8988T (cell line): ENCODE data around the gene SNX12.
"Not testable (repeated sequence)": the region's sequence is repeated elsewhere in the genome, so short reads cannot be mapped to it uniquely, and the experiment has no call there.

ENCODE experiments used
- DNase-seq: peaks from one replicate; pipeline ENCODE4 v3.0.0; 2011

SNX12 gene

DNA sequence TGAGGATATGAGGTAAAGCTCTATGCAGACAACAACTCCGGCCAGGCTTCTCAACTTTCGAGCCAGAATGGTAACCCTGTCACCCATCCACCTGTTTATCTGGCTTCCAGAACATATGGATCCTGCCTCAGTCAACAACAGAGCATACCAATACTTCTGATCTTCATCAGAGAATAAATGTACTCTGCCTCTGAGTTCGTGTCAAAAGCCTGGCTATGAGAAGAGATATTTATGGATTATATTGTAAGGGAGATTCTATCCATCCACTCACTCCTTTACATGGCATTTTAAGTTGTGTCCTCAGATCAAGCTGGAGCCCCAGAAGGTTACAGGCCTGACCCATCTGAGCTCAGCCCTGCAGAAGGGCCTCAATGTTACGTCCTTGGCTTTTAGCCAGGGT, 17.8 kb upstream of the SNX12 start:
- DNase-seq, result no peak

DNA sequence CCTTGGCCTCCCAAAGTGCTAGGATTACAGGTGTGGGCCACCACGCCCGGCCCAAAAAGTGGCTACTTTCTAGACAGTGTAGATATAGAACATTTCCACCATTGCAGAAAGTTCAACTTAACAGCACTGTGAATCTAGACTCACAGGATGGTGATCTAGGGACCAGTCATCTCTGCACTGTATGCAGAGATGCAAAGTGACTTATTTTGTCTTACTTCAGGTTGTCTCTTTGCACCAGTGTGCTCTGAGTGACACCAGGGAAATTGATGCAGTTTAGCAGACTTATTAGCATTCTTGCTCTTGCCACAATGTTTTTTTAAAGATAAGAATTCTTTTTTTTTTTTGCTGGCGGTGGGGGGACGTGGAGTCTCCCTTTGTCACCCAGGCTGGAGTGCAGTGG, 14.7 kb upstream of the SNX12 start:
- no peak for DNase-seq

DNA sequence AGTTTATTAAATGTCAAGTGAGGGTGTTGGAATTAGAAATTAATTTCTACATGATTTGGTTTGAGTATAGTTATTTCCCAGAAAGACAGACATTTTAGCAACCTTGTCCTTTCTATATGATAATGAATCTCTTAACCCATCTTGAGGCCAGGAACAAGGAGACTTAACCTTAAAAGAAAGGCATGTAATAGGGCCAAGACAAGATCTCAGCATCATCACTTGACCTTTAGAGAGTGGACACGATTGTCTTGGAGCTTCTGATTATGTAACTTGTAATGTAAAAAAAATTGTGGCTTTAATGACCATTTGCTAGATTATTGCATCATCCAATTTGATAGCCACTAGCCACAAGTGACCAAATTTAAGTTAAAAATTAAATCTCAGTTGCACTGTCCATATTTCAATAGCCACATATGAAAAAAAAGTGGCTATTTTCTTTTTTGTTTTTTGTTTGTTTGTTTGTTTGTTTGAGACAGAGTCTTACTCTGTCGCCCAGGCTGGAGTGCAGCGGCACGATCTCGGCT, 14.1 kb upstream of the SNX12 start:
- no peak for DNase-seq

DNA sequence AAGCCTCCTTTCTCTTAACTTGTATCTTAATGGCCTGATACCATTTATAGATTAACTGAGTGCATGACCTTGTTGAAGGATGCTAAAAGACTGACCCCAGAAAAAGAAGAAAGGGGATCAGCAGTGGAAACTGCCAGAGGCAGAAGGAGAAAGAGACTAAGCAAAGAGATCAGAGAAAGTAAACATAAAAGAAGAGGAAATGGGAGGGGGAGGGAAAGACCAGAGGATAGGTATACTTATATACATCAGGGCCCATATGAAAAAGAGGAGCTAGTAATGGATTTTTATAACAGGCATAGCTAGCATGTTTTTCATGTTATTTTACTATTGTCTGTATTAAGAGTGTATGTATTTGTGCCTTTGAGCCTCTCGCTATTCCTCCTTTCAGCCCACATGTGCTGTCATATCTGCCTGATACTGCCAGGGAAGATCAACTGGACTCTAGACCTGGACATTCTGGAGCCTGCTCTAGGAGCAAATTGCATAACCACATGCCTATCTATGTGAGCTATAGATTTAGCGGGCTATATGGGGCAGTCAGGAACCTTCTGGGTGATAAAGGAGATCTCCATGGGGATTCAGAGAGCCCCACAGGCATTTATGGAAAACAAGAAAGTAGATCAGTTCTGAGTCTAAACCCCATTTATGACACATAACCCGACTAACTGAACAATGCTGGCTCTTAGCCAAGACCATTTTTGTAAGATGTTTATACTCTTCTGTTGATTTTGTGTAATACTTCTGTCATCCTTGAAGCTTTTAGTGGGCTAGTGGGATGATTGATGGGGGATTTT, 13.4 kb upstream of the SNX12 start:
- no peak for DNase-seq

DNA sequence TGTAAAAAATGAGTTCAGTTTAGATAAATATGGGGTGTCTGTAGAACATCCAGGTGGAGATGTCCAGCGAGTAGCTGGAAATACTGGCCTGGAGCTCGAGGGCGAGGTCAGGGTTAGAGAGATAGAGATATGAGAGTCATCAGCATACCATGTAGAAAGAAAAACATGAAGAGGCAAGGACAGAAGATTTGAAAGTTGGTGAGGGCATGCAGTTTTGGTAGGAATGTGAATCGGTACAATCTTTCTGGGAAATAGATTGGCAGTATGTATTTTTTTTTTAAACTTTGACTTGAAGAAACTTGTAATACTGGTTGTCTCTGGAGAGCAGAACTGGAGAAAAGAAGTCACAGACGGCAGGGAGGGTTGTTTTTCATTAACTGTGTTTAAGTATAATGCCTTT, 2.4 kb upstream of the SNX12 start:
- no peak for DNase-seq

DNA sequence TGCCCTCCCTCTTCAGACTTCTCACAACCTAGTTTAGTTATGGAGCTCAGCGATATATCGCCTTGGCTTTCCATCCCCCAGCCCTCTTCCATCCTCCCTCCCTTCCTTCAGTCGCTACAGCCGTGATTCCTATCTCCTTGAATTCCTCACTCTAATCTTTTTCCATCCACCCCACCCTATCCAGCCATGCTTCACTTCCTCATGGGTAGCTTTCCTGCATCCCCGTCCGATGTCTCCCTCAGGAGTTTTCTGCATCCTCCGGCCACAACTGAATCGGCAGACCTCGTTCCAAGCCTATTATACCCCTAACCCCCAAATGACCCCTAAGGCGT, 456 bp downstream of the SNX12 start:
- DNase-seq, result no peak

DNA sequence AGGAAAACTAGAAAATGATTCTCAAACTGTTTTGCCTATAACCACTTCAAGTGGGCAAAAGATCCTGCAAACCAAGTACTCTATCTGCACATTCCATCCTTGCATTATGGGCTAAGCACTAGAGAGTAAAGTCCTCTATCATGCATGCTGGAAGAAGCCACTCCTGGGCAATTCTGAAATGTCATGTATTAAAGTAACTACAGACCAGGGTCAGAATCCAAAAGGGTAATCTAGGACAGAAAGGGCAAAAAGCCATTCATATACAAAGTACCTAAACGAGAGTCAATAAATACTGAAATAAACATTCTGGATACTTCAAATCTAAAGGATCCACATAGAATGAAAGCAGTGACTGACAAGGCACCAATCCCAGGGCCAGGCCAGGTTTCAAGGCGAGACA, 1.0 kb downstream of the SNX12 start:
- no peak for DNase-seq

DNA sequence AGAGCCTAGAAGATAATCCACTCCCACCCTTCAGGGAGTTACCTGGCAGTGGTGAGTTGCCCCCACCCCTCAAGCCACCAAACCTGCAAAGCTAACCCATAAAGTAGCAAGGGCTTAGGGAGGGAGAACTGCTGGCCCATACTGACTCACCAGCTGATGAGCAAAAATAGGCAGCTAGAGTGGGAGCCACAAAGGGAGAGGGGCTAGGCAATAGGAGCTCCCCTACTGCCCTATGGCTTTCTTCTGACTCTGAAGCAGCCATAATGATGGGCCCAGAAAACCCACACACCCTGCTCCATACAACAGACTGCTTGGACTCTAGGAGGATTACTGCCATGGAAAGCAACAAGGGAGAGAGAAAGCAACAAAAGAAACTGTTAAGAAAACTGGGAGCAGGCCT, 8.0 kb downstream of the SNX12 start:
- DNase-seq, result no peak

DNA sequence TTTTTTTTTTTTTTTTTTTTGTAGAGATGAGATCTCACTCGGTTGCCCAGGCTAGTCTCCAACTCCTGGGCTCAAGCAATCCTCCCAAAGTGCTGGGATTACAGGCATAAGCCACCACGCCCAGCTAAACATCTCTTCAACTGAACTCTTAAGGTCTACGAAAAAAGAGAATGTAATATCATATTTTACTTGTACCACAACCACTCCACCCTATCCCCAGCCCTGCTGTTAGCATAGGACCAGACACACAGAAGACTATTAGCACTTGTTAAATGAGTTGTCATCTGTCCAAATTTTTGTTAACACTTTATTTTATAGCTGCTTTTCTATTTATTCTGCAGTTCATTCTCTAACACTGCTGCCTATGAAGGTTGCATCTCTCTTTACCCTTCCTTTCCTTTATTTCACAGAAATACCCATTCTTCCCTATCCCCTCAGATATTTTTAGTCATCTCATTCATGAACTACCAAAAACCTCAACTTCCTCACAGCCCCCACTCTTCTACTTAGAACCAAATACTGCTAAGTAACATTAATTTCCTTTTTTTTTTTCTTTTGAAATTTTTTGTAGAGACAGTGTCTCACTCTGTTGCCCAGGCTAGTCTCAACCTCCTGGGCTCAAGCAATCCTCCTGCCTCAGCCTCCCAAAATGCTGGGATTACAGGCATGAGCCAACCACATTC, 10.1 kb downstream of the SNX12 start:
- no peak for DNase-seq

DNA sequence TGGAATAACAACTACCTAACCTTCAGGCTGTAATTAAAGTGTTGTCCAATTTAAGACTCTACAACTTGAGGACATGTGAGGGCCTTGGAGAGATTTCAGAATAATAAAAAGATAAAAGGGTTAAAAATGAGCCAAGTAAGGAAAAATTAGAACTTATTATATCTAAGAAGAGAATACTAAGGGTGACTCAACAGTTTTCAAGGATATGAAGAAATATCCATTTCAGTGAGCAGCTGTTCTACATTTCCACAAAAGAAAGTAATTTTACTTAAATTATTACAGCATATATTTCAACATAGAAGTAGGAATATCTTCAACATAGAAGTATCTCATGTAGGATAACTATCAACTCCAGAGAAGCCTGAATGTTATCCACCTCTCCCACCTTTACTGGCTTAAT, 11.3 kb downstream of the SNX12 start:
- DNase-seq, result no peak

DNA sequence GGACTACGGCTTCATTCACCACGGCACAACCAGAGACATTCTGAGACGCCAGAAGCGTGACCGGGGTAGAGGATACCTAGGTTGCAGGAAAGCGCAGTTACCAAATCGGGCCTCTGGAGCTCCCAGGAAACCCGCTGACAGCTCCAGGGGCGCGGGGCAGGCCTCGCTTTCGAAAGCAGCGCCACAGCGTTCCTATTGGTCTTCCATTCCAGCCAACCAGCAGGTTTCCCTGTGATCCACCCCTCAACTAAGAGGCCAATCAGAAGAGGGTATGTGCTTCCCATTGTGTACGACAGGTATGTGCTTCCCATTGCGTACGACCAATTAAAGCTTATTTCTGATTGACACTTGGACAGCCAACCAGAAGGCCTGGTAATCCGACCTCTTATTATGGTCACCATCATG, 14.9 kb downstream of the SNX12 start:
- no peak for DNase-seq

DNA sequence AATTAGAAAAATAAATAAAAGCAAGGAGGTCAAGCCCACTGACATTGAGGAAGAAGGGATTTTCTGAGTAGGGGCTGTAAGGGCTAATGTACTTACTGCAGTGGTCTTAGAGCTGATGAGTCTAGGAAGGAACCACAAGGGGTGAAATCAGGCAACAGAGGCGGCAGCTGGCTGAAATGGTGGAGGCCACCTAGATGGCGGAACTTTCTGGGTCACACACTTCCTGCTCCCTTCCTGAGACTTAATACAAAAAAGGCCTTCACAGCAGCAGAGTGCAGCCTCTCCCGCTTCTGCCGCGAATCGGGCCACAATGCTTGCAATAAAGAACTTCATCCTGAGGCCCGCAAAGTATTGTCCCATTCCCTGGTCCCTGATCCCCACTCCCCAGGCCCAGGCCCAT, 15.4 kb downstream of the SNX12 start:
- DNase-seq, result no peak

DNA sequence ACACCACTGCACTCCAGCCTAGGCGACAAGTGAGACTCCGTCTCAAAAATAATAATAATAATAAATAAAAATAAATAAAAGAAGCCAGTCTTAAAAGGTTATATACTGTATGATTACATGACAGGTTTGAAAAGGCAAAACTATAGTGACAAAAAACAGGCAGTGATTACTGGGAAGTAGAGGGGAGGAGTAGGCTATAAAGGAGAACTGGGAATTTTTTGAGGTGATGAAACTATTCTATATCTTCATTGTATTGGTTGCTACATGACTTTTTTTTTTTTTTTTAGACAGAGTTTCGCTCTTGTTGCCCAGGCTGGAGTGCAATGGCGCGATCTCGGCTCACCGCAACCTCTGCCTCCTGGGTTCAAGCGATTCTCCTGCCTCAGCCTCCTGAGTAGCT, 20.2 kb downstream of the SNX12 start:
- not testable (repeated sequence) for DNase-seq

DNA sequence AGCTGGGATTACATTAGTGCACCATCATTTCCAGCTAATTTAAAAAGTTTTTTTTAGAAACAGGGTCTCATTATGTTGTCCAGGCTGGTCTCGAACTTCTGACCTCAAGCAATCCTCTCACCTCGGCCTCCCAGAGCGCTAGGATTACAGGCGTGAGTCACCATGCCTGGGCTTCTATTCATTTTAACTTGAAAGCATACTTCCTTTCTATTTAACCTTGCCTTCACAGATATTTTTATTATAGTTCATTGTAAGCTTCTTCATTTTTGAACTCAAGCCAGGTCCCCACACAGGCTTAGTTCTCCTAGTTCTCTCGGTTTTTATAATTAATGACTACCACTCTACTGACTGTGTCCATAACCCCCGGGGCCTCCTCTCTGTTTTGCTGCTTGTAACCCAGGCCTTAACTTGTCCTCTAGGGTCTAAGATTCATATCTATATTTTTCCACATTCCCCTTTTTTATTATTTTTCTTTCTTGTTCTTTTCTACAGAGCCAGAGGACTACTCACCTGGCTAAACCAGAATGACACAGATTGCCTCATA, 50.7 kb downstream of the SNX12 start:
- DNase-seq, result no peak
